HEK293 (cell line): ENCODE measurements around the gene SPG11.

ENCODE experiments used
- CTCF ChIA-PET: fragments of 350-600 bp; formaldehyde crosslinking; extraction: SDS; loops from one replicate; lab custom pipeline; 2021; ENCODE audit warnings: antibody characterized with exemption; lab: Yijun Ruan, JAX
- POLR2A ChIA-PET: fragments of 300-600 bp; formaldehyde crosslinking; extraction: SDS; loops from one replicate; lab custom pipeline; 2020; ENCODE audit warnings: antibody characterized with exemption, inconsistent platforms; lab: Yijun Ruan, JAX
- H3K27ac ChIP-seq: fragments of 200-500 bp; sonication (Bioruptor generic); 2 replicates; pipeline ENCODE4 v1.5.1; 2014; ENCODE audit warnings: low read depth, low read length, control low read depth, inconsistent platforms; ENCODE audit errors: extremely low read depth
- H3K36me3 ChIP-seq, 2 experiments: fragments of 200-500 bp in 1 of 2; sonication (Bioruptor generic) in 1 of 2; 1 replicate in 1 of 2; 2 replicates in 1 of 2; pipeline ENCODE4 v1.5.1; 2014 to 2017; ENCODE audit warnings: inconsistent platforms in 2 of 2, low read length in 2 of 2; ENCODE audit not compliant: control insufficient read depth in 2 of 2, insufficient read depth in 1 of 2
- H3K4me1 ChIP-seq: fragments of 200-500 bp; sonication (Bioruptor generic); 2 replicates; pipeline ENCODE4 v1.5.1; 2014; ENCODE audit warnings: mild to moderate bottlenecking, low read length, inconsistent platforms; ENCODE audit not compliant: control insufficient read depth, insufficient read depth
- H3K4me3 ChIP-seq: 2 replicates; pipeline ENCODE4 v1.5.1; 2011; ENCODE audit warnings: low read depth, mild to moderate bottlenecking, control low read depth, low read length, moderate library complexity
- H3K9me3 ChIP-seq: fragments of 200-500 bp; sonication (Bioruptor generic); 2 replicates; pipeline ENCODE4 v1.5.1; 2014; ENCODE audit warnings: low read depth, low read length, inconsistent platforms; ENCODE audit not compliant: control insufficient read depth, insufficient read depth
- KLF7 ChIP-seq: fragments of 450-650 bp; formaldehyde crosslinking; IDR thresholded peaks from 2 replicates; pipeline ENCODE4 v1.5.1; 2016; ENCODE audit warnings: missing biosample characterization, missing genetic modification characterization, borderline replicate concordance
- ZBTB48 ChIP-seq: fragments of 450-650 bp; formaldehyde crosslinking; IDR thresholded peaks from 2 replicates; pipeline ENCODE4 v1.5.1; 2016; ENCODE audit warnings: missing biosample characterization, missing genetic modification characterization
- ZNF112 ChIP-seq: fragments of 450-650 bp; formaldehyde crosslinking; IDR thresholded peaks from 2 replicates; pipeline ENCODE4 v1.5.0; 2017; ENCODE audit warnings: missing biosample characterization, missing genetic modification characterization
- ZNF114 ChIP-seq: fragments of 450-650 bp; formaldehyde crosslinking; IDR thresholded peaks from 2 replicates; pipeline ENCODE4 v1.5.0; 2017; ENCODE audit warnings: missing biosample characterization, missing genetic modification characterization
- ZNF202 ChIP-seq: fragments of 450-650 bp; formaldehyde crosslinking; IDR thresholded peaks from 2 replicates; pipeline ENCODE4 v1.5.1; 2016; ENCODE audit warnings: missing biosample characterization, missing genetic modification characterization, borderline replicate concordance
- ZNF292 ChIP-seq: fragments of 450-650 bp; formaldehyde crosslinking; IDR thresholded peaks from 2 replicates; pipeline ENCODE4 v1.5.1; 2016; ENCODE audit warnings: low read depth, missing biosample characterization, missing genetic modification characterization, borderline replicate concordance
- ZNF311 ChIP-seq: fragments of 450-650 bp; formaldehyde crosslinking; IDR thresholded peaks from 2 replicates; pipeline ENCODE4 v1.5.1; 2017; ENCODE audit warnings: missing biosample characterization, missing genetic modification characterization, borderline replicate concordance
- ZNF544 ChIP-seq: fragments of 450-650 bp; formaldehyde crosslinking; IDR thresholded peaks from 2 replicates; pipeline ENCODE4 v1.5.0; 2017; ENCODE audit warnings: missing biosample characterization, missing genetic modification characterization
- ZNF785 ChIP-seq: fragments of 450-650 bp; formaldehyde crosslinking; IDR thresholded peaks from 2 replicates; pipeline ENCODE4 v1.5.1; 2016; ENCODE audit warnings: missing biosample characterization, missing genetic modification characterization
- TF ChIP-seq, protein P1 (sequence below): fragments of 450-650 bp; formaldehyde crosslinking; IDR thresholded peaks from 2 replicates; pipeline ENCODE4 v1.5.1; 2017; ENCODE audit warnings: missing biosample characterization, missing genetic modification characterization
- TF ChIP-seq, protein P2 (sequence below): fragments of 450-650 bp; formaldehyde crosslinking; IDR thresholded peaks from 2 replicates; pipeline ENCODE4 v1.5.1; 2016; ENCODE audit warnings: missing biosample characterization, missing genetic modification characterization
- TF ChIP-seq, protein P3 (sequence below): fragments of 450-650 bp; formaldehyde crosslinking; IDR thresholded peaks from 2 replicates; pipeline ENCODE4 v1.5.1; 2016; ENCODE audit warnings: missing biosample characterization, missing genetic modification characterization, borderline replicate concordance
- TF ChIP-seq, protein P4 (sequence below): fragments of 450-650 bp; formaldehyde crosslinking; IDR thresholded peaks from 2 replicates; pipeline ENCODE4 v1.5.1; 2016; ENCODE audit warnings: missing biosample characterization, missing genetic modification characterization

Gene SPG11

DNA sequence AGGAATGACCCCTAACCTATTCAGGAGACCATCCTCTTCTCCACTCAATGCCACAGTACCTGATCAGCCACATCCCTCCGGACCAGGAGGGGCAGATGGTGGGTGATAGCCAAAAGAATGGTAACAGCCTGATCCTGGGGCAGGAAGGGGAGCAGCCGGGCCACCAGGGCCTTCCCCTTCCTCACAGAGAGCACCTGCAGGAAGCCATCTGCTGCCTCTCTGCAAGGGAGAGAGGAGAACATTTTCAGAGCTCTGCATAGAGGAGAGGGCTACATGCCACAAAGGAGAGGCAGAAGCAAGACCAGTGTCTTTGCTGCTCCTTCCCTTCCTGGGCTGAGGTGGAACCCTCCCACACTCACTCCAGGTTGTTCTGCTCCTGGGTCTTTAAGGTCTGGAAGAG, 5.5 kb upstream of the SPG11 start (continued):
- no peak for TF ChIP-seq ZNF114 (tag by site-specific recombination)
- TF ChIP-seq, protein P1, sequence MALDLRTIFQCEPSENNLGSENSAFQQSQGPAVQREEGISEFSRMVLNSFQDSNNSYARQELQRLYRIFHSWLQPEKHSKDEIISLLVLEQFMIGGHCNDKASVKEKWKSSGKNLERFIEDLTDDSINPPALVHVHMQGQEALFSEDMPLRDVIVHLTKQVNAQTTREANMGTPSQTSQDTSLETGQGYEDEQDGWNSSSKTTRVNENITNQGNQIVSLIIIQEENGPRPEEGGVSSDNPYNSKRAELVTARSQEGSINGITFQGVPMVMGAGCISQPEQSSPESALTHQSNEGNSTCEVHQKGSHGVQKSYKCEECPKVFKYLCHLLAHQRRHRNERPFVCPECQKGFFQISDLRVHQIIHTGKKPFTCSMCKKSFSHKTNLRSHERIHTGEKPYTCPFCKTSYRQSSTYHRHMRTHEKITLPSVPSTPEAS (tag by site-specific recombination) = no peak
- no peak for TF ChIP-seq ZNF292 (tag by site-specific recombination)
- no peak for TF ChIP-seq ZBTB48 (tag by site-specific recombination)
- TF ChIP-seq ZNF785 (tag by site-specific recombination) = no peak

DNA sequence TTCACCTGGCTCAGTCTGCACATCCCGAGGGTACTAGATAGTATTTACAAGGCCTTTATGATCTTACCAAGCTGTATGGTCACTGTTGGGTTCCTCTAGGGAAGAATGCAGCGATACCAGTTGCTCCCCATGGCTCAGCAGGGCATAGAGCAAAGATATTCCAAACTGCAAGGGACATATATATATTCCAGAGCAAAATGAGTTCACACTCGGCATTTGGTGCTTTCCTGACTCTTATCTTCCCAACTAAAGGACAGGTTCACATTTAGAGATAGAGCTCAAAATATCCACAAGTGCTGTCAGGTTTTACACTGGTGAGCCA, 3.5 kb upstream of the SPG11 start:
- POLR2A ChIA-PET = interaction anchor here (1.6 kb wide), 1 partner anchor 62 kb away, joined by 4 read pairs; no protein-coding TSS in a partner anchor
- TF ChIP-seq ZNF112 (tag by site-specific recombination) = no peak
- TF ChIP-seq, protein P2, sequence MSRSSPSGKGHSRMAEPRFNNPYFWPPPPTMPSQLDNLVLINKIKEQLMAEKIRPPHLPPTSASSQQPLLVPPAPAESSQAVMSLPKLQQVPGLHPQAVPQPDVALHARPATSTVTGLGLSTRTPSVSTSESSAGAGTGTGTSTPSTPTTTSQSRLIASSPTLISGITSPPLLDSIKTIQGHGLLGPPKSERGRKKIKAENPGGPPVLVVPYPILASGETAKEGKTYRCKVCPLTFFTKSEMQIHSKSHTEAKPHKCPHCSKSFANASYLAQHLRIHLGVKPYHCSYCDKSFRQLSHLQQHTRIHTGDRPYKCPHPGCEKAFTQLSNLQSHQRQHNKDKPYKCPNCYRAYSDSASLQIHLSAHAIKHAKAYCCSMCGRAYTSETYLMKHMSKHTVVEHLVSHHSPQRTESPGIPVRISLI (tag by site-specific recombination) = no peak
- TF ChIP-seq ZNF544 (tag by site-specific recombination) = no peak
- TF ChIP-seq, protein P3, sequence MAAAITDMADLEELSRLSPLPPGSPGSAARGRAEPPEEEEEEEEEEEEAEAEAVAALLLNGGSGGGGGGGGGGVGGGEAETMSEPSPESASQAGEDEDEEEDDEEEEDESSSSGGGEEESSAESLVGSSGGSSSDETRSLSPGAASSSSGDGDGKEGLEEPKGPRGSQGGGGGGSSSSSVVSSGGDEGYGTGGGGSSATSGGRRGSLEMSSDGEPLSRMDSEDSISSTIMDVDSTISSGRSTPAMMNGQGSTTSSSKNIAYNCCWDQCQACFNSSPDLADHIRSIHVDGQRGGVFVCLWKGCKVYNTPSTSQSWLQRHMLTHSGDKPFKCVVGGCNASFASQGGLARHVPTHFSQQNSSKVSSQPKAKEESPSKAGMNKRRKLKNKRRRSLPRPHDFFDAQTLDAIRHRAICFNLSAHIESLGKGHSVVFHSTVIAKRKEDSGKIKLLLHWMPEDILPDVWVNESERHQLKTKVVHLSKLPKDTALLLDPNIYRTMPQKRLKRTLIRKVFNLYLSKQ (tag by site-specific recombination) = no peak
- TF ChIP-seq ZNF311 (tag by site-specific recombination) = no peak
- TF ChIP-seq ZNF202 (tag by site-specific recombination) = no peak
- TF ChIP-seq, all 188 proteins: peak for 0
- Histone ChIP-seq H3K27ac (no peak overlapping the region), H3K4me1 (no peaks in the 10 kb centered on the region), H3K9me3 (no peaks in the 10 kb centered on the region), H3K36me3 (no peaks in the 10 kb centered on the region), H3K4me3 (no peak overlapping the region)
- CTCF ChIA-PET = interaction anchor here (0.7 kb wide), 2 partner anchors 44 to 260 kb away, joined by 3 to 4 read pairs; partner anchors contain the start of gene PATL2

DNA sequence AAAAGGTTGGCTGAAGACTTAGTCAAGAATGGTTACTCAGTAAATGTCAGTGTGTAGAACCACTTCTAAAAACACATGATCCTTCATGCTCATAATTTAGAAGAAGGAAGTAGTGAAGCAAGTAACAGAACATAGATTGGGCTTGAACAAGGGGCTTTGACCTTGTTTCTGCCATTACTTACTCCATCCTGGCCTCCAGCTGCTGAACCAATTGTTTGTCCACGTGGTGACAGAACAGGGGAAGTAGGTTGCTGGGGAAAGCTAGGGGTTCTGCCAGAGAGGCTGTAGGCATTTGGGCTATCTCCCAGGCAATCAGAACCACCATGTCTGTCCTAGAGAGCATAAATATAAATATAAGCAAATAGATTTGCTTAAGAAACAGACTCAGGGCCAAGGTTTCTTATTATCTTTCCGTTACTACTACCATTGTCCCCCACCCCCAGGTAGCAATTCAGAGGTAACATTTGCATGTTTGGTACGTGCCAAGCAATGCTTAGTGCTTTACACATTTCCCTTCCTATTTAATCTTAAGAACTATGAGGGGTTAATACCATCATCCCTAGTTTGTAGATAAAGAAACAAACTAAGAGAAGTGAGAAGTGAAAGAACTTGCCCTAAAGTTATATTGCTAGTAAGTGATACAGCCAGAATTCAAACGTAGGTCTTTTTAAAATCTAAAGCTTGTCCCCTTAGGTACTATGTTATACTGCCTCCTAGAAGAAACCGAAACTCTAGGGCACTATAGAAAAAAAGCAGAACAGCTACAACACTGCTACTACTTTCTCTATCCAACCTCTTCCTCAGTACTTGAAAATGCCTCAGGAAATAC, 3.0 kb upstream of the SPG11 start:
- no peak for TF ChIP-seq KLF7 (tag by site-specific recombination)
- TF ChIP-seq, protein P4, sequence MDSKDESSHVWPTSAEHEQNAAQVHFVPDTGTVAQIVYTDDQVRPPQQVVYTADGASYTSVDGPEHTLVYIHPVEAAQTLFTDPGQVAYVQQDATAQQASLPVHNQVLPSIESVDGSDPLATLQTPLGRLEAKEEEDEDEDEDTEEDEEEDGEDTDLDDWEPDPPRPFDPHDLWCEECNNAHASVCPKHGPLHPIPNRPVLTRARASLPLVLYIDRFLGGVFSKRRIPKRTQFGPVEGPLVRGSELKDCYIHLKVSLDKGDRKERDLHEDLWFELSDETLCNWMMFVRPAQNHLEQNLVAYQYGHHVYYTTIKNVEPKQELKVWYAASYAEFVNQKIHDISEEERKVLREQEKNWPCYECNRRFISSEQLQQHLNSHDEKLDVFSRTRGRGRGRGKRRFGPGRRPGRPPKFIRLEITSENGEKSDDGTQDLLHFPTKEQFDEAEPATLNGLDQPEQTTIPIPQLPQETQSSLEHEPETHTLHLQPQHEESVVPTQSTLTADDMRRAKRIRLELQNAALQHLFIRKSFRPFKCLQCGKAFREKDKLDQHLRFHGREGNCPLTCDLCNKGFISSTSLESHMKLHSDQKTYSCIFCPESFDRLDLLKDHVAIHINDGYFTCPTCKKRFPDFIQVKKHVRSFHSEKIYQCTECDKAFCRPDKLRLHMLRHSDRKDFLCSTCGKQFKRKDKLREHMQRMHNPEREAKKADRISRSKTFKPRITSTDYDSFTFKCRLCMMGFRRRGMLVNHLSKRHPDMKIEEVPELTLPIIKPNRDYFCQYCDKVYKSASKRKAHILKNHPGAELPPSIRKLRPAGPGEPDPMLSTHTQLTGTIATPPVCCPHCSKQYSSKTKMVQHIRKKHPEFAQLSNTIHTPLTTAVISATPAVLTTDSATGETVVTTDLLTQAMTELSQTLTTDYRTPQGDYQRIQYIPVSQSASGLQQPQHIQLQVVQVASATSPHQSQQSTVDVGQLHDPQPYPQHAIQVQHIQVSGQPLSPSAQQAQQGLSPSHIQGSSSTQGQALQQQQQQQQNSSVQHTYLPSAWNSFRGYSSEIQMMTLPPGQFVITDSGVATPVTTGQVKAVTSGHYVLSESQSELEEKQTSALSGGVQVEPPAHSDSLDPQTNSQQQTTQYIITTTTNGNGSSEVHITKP (tag by site-specific recombination) = peak; percentile 49; the same call in 1 of the 2 replicates
- TF ChIP-seq, all 188 proteins: peak for 1
- Histone ChIP-seq H3K4me3 (no peak overlapping the region), H3K9me3 (no peaks in the 10 kb centered on the region), H3K36me3 (no peaks in the 10 kb centered on the region), H3K4me1 (no peaks in the 10 kb centered on the region), H3K27ac (no peak overlapping the region)
- POLR2A ChIA-PET = interaction anchor here (1.6 kb wide), 1 partner anchor 62 kb away, joined by 4 read pairs; no protein-coding TSS in a partner anchor
- CTCF ChIA-PET = interaction anchor here (0.5 to 0.7 kb wide), 3 partner anchors 44 to 615 kb away, joined by 3 to 4 read pairs (median 3); partner anchors contain the start of gene PATL2
